Ecto neural progenitor cell (in vitro differentiated cells): ENCODE data around the gene BOD1.
"Not testable (repeated sequence)": the region's sequence is repeated elsewhere in the genome, so short reads cannot be mapped to it uniquely, and the experiment has no call there.

Experiments
- DNase-seq: peaks from one replicate; pipeline ENCODE4 v3.0.0-alpha.2; 2018; ENCODE audit warnings: low spot score

Gene BOD1

DNA sequence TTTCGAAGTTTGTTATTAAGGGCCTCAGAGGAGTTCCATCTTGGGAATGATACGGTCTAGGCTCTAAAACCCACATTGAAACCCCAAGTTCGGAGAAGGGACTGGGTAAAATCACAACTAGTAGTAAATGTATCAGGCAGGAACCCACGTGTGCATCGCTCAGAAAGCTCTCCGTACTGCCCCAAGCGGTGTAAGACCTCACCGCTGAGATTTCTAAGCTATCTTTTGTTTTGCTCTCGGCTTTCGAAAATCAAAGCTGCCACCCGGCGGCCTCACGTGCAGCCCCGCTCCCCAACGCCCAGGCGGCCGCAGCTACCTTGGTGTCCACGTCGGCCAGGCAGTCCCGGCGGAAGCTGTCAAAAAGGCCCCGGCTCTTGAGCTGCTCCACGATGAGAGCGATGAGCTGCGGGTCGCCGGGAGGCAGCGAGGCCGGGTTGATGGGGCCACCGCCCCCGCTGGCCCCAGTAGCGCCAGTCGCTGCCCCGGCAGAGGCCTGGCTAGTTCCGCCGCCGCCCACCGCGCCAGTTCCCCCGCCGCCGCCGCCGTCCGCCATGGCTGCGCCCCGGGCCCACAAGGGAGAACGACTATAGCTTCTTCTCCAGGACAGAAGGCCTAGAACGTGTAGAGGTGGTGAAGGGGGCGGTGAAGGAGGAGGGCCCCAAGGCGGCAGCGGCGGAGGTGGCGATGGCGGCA is 420 bp downstream of the BOD1 start:
- peak; percentile 79 for DNase-seq

DNA sequence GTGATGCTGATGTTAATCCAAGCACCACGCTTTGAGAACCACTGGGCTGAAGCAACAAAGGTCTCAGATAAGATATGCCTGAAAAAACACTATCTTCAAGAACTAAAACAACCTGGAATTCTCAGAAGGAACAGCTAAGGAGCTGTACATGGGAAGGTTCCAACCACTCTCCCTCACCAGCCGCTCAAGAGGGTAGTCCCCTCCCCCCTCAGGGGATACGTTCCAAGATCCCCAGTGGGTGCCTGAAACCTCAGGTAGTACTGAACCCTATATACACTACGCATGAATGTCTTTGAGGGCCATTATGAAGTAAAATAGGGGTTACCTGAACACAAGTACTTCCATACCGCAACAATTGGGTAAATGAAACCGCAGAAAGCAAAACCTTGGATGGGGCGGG is 1.9 kb downstream of the BOD1 start:
- DNase-seq: no peak

DNA sequence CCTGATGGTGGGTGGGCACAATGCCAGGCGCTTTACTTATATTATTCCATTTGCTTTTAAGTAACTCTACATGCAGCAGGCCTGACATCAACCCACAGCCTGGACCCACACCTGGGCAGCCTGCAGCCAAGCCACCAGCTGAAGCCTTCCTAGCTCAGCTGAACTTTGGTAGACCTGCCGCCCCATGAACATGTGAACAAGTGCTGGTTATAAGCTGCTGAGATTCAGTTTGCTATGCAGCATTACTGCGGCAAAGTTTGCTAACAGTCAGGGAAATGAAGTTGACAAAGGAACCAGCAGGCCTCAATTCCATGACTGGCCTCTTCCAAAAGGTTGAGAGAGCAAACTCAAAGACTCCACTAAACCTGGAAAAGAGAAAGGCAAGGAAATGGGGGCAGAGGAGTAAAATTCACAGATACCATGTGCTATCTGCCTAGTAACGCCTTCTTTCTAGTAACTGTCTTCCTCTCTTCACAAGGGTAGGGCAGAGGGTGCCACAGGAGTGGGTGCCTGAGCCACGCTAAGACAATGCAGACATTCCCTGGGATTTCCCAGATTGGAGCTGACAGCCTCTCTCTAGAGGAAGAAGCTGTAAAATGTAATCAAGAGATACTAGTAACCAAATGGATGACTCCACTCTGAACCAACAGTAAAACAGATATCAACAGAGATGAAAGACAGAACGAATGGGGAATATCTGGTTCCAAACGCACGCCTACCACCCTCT is 2.9 kb downstream of the BOD1 start:
- no peak for DNase-seq

DNA sequence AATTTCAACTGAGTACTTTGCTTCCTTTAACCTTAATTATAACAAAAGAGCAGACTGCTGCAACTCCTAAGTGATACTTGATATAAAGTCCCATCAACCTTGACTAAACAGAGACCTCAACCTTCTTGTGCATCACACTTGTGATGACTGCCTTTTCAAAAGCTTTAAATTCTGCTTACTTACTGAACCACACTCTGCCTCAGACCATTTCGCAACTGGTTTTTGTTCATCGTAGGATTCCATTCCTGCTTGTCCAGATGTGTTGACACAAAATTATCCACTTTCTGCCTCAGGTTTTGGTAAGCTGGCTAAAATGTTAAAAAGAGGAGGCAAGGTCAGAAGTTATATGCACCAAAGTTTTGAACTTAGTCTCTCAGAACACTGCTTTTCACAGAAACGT is 3.5 kb downstream of the BOD1 start:
- DNase-seq: no peak

DNA sequence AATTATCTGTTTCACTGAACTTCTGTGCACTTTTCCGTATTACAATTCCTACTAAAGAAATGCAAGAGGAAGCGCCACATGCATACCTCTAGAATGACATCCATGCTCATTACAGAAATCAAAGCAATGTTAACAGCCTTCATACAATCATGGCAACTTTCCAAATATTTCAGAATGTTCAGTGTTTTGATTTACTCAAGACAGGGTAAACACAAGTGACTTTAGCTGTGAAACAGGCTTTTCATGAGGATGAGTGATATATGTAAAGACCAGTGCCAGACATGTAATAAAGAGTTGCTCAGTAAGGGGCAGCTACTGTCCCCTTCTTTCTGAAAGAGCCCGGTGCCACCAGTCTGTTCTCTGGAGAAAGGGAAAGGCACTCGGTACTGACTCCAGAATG is 4.7 kb downstream of the BOD1 start:
- DNase-seq: no peak

DNA sequence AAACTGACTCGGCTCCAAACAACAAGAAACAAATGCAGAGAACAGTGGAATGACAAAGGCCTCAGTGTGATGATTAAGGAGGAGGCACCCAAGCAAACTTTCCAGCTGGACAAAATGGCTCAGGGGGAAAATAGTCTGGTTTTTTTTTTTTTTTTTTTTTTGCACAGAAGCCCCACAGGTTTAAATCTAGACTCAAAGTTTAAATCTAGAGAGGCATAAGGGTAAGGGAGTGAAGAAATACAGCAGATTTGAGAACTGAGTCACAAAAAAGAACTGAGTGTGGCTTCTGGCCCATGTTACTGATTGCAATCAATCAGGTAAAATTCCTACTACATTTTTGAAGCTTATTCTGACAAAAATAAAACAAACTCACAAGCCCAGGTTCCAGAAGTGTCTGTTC is 12.3 kb downstream of the BOD1 start:
- DNase-seq: no peak

DNA sequence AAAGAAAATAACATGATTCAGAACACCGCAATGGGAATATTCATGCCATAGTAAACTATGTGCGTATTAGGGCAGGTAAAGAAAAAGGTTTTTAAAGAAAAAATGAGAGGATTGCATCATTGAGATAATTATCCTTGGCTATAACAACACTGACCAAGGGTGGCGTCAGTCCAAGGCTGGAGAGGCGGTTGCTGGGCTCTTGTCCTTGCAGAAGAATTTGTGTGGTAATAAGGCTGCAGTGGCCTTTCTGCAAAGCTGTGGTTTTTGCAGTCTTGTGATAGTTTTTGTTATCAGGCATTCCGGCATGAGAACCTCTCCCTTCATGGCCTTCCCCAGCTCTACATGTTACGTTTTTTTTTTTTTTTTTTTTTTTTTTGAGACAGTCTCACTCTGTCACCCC is 14.0 kb downstream of the BOD1 start:
- no peak for DNase-seq

DNA sequence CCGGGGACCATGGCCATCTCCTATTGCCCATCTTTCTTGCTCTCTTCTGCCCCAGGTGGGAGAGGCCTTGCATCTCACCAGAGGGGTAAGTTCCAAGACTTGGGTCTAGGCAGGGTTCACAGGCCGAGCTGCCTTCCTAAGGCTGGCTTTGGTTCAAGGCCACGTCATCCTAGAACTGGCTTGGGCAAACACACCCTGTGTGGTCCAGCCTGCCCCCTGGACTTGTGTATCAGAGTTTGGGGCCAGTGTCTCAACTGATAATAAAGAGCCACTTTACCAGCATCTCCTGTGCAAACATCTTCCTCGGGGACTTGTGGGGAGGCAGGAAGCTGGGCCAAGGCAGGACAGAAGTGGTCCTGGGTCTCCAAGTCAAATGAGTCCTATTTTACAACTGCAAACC is 17.8 kb downstream of the BOD1 start:
- no peak for DNase-seq

DNA sequence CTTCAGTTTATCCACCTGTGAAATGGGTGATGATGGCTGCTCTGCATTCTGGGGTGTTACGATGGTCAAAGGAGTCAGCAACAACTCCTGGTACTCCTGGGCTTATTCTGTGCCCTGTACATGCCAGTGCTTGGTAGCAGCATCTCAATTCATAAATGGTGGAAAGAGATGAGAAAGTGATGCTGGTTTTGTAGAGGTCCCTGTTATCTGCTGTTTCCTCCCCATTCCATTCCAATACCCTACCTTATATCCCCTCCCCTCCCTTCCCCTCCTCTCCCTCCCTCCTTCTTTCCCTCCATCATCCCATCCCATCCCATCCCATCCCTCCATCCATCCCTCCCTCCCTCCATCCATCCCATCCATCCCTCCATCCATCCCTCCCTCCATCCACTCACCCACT is 19.1 kb downstream of the BOD1 start:
- DNase-seq: no peak

DNA sequence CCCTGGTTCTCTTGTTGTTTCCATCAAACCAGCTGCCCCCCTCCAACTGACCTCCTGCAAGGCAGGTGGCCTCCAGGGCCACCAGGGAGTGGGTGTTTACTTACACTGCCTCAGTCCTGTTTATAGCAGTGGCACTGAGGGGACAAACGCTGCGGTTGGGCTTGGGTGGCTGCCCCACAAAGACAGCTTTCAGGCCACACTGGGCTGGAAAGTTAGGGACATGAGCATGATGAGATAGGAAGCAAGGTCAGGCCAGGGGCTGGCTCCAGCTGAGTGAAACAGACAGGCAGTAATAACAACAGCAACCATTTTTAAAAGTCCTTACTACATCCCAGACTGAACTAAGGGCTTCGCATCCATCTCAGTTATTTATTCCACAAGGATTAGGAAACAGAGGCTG is 20.6 kb downstream of the BOD1 start:
- no peak for DNase-seq

DNA sequence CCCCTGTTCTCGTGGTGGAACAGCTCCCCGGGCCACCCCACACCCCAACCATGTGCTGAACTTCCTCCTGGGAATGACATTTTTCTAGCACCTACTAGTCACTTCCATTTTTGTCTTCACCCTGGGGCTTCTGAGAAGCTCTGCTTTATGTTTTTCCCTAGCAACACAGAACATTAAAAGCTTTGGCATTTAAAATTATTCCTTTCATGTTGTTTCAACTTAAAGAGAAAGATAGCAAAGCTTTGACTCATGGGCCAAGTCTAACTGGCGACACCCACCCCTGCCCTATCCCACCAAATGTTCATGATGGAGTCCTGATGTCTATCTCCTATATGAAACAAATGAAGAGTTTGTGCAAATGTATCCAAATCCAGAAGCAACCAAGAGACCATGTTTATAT is 22.4 kb downstream of the BOD1 start:
- no peak for DNase-seq

DNA sequence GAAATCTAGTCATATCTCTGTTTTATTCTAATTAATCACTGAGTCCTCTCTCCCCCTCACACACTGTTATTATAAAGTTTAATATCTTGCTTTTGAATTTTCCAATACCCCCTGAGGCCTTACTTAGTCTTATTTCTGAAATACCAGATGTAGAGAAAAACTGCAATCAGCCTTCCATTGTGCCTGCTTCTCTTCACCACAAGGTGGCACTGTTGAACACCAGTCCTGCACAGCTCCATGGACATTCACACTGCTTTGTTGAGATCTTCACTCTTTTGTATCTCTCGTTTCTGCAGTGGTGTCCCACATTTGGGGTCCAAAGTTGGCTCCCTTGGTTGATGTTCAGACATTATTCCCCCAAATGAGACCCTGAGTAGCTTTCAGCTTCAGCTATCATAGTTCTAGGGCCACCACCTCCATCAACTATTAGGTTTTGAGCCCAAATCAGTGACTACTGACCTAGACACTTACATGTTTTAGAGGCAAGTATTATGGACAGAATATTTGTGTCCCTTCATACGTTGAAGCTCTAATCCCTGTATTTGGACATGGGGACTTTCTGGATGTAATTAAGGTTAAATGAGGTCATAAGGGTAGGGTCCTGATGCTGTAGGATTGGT is 24.3 kb downstream of the BOD1 start:
- DNase-seq: no peak

DNA sequence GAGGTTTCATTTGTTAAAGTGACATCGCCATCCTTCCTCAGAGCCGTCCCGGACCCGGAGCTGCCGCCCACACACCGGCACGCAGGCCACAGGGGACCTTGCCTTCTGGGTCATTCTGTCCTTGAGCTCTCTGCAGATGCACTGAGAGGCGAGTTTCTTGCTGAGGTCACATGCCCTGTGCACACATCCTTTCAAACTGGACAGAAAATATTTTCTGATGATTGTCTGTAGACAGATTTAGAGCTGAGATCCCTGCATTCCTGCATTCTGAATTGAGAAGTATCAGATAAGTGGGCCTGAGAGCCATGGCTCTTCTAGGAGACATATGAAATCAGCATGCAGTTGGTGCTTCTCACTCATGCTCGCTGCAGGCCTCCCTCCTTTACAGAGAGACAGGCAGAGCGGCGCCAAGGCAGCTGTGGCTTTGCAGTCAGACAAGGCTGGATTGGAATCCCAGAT is 25.4 kb downstream of the BOD1 start:
- no peak for DNase-seq

DNA sequence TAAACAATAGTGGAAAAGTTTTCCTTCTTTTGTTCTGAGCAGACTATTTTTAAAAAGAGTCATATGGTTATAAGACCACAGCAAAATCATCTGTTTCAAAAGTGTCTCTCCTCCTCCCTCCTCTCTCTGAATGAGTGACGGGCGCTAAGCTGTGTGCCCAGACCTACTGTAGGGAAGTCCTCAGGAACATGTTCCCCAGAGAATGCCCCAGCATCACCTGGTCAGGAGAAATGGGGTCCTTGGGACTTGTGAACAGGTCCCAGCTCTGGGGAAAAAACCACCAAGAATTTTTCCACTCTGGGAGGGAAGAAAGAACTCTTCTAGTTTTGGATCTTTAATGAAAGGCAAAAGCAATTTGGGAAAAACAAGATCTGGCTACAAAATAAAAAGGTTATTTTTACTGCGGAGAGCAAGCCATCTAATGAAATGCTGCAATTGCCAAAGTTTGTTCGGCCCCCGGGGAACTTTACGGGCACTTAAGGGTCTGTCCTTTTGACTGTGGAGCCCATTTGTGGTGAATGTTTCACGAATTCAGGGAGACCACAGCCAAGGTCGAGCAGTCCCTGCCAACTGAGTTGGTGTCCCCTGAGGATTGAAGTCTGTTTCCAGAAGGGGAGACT is 25.9 kb downstream of the BOD1 start:
- no peak for DNase-seq

DNA sequence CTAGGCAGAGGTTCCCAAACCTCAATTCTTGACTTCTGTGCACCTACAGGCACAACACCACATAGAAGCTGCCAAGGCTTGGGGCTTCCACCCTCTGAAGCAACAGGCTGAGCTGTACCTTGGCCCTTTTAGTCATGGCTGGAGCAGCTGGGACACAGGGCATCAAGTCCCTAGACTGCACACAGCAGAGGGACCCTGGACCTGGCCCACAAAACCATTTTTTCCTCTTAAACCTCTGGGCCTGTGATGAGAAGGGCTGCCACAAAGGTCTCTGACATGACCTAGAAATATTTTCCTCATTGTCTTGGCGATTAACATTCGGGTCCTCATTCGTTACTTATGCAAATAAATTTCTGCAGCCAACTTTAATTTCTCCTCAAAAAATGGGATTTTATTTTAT is 30.3 kb downstream of the BOD1 start:
- DNase-seq: not testable (repeated sequence)

DNA sequence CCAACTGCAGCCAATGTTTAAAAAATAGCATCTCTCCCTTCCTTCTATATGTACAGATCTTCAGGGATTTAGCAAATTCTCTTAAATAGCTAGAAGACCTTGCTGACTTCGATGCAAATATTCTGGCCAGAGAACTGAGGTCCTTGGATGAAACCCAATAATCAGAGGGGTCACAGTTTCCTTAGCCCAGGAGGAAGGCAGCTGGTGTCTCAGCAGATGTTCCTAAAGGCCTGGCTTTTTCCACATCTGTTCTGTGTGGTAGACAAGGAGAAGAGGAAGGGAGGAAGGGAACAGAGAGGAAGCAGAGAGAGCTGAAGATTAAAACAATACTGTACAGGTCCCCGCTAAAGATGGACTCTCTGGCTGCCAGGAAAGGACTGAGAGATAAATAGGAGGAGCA is 33.1 kb downstream of the BOD1 start:
- no peak for DNase-seq

DNA sequence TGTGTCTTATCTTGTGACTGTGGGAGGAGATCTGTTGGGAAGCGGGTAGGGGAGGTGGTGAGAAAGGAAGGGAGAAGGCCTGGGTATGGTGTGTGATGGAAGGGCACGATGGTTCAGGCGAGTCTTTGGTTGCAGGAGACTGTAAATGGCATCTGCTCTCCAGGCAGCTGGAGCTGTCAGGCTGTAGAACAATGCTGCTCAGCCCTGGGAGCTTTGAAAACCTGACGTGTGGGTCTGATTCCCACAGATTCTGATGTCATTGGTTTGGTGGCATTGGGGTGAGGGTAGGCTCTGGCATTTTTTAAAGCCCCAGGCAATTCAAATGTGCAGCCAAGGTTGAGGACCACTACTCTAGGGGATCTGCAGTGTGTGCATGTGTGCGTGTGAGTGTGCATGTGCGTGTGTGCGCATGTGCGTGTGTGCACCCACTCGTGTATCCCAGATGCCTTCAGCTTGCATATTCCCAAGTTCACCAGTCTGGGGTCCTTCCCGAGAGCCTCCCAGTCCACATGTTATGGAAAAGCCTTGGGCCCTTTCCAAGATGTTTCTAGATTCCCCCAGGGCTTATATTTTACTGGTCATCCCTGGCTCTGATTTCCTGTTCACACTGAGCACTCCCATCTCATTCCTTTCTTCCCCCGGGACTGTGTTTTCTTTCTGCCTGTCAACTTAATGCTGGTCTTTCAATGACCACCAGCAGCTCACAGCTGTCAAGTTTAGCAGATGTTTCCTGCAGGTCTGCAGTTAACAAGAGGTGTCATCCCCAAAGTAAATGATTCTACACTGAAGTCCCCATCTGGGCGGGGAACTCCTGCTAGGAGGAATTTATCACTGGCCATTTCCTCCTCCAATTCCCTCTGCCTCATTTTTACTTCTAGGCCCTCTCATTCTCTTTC is 34.0 kb downstream of the BOD1 start:
- no peak for DNase-seq

DNA sequence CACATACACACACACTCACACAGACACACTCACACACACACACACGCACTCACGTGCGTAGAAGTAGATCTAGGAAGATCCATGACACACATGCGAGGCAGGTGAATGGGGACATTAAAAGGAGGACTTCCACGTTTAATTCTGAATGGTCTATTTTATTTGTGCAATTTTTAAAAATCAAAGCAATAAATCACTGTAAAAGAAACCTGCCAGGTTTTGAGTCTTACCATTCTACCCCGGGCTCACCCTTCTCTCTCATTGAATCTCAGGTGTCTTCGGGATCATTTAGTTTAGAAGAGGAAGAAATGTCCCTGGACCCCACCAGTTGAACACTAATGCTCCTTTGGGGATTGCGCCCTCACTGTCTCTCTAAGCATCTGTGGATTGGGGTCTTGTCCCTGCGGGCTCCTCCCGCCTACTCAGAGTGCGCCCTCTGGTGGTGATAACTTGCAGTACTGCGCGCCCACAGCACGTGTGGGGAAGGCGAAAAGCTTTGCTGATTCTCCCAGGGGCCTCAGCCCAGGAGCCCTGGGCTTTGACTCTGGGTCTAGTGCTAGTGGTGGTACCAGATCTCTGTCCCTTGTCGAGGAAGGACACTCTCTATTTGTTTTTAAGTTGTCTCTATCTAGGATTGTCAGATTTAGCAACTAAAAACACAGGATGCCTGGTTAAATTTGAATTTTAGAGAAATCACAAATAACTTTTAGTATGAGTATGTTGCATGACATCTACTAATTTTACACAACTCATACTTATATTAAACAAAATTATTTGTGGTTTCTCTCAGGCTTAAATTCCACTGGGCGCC is 34.8 kb downstream of the BOD1 start:
- DNase-seq: peak; percentile 85

DNA sequence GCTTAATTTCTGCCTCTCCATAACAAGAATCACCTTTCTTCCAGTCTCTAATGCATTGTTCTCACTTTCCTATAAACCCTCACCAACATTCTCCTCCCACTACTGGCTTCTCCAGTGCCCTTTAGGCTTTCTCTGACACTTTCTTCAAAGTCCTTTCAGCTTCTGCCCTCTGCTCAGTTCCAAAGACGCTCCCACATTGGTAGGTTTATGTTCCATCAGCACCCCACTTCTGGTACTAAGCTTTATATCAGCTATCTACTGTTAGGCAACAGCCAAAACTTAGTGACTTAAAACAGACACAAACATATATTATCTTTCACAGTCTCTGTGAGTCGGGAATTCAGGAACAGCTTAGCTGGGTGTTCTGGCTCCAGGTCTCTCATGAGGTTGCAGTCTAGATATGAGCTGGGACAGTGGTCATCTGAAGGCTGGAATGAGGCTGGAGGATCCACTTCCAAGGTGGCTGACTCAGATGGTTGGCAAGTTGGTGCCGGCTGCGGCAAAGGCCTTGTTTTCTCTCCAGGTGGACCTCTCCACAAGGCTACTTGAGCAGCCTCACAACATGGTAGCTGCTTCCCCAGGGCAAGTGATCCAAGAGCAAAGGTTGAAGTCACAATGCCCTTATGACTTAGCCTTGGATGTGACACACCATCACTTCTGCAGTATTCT is 37.4 kb downstream of the BOD1 start:
- DNase-seq: no peak

DNA sequence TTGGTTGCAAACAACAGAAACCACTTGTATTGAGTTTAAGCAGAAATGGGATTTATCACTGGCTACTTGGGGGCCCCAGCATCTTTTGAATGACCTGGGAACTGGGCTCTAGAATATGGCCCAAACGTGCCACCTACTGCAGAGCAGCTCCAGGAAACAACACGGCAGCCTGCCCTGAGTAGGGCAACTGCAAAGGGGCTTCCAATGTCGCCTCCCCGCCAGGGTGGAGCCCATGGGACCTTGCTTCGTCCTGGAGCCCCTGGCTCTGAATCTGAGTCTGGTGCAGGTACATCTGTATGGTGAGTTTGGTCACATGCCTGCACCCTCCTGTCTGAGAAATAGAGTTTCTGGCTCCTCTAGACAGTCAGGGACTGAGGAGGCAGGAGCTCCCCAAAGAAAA is 38.6 kb downstream of the BOD1 start:
- DNase-seq: no peak

DNA sequence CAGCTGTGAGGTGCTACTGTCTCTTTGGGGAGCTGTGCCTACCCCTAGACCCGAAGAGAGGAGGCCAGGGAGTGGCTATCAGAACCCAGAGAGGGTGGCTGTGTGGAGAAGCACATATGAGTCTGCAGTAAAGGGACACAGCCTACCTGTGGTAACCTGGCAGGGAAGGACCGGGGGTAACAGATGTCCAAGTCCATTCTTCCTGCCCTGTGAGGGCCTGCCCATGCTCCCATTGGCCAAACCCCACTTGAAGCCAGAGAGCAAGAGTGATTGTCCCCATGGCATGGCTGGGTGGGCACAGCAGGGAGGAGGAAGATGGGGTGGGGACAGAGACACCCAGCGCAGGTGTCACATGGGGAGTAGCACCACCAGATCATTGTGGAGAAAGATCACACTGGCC is 39.3 kb downstream of the BOD1 start:
- no peak for DNase-seq
